Suprapubic skin (tissue), 4 donors: ENCODE data around the gene PMEL.

Experiments used
- CTCF ChIP-seq, 2 donors: fragments of 200-600 bp in 1 of 2; fragments of 450-650 bp in 1 of 2; sonication (generic) in 1 of 2; IDR thresholded peaks; one replicate each; pipeline ENCODE4 v1.5.1; 2016 to 2019; ENCODE audit warnings: antibody characterized with exemption in 2 of 2, mild to moderate bottlenecking in 1 of 2, moderate library complexity in 1 of 2
- POLR2A ChIP-seq, 2 donors: fragments of 450-650 bp; IDR thresholded peaks; one replicate each; pipeline ENCODE4 v1.6.1; 2017; ENCODE audit warnings: antibody characterized with exemption in 2 of 2, mild to moderate bottlenecking in 2 of 2, moderate library complexity in 2 of 2
- POLR2AphosphoS5 ChIP-seq, 3 donors: sonication (generic); formaldehyde crosslinking; IDR thresholded peaks; one replicate each; pipeline ENCODE4 v1.6.1; 2017; ENCODE audit warnings: antibody characterized with exemption in 3 of 3

DNA sequence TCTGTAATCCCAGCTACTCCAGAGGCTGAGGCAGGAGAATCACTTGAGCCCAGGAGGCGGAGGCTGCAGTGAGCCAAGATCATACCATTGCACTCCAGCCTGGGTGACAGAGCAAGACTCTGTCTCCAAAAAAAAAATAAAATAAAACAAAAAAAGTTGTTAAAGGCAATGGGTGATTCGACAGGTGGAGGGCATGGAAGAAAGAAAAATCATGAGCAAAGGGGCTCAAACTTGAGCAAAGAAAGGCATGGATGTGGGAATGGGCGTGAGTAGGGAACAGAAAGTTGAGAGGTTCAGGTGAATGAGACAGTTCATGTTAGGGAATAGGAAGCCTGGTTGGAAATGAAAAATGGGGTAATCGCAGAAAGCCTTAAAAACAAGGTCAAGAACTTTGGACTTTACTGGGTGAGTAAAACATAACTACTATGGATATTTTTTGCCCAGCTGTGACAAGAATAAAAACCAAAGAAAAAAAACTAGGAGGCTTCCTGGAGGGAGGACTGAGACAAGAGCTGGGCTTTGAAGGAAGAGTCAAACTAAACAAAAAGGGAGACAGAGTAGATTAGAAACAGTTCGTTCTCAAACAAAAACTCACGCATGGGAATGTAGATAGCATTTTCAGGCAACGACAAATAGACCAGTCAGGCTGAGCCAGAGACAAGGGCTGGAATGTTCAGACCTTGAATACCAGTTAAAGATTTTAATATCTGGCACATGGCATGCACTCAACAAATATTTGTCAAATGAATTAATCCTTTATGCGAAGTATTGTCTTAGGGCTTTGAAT, 56.9 kb downstream of the PMEL start:
- TF ChIP-seq POLR2A (IDR thresholded peaks at IDR 0.05) (no peak), CTCF (IDR thresholded peaks at IDR 0.05) (no peak), POLR2AphosphoS5 (IDR thresholded peaks at IDR 0.05) (no peak)
